ENCODE results near the gene SH3PXD2A.

GRCh38 chr10:103833731-103834365 lies 21.5 kb downstream of the SH3PXD2A start:
- no peak for TF ChIP-seq CTCF (IDR thresholded peaks at IDR 0.05)
- TF ChIP-seq EZH2 (IDR thresholded peaks at IDR 0.05; ENCODE audit: borderline replicate concordance, insufficient read depth, low read depth, low read length, poor library complexity, severe bottlenecking), result no peak
